ENCODE data around the gene OXTR.
"Not testable (repeated sequence)": the region's sequence is repeated elsewhere in the genome, so short reads cannot be mapped to it uniquely, and the experiment has no call there.

OXTR gene

GRCh38 chr3:8739757-8740504 lies 29.5 kb downstream of the OXTR start:
- DNase-seq, result no peak

DNA sequence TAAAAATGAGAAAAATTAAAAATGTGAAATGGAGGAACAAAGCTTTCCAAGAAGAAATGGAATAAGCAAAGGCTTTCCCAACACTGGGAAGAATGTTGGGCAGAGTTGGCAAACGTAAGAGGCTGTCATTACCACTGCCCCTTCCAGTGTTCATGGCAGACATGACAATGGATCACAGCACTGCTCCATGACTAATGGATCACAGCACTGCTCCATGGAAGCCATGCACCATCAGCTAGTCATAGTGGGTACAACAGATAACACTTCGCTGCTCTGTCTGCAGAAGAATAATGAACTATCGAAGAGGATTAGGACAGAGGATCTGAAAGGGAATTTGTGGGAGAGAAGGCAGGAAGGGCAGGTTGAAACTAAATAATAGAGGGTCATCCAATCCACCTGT lies 30.8 kb downstream of the OXTR start:
- DNase-seq, result no peak

GRCh38 chr3:8737823-8738222 lies 31.6 kb downstream of the OXTR start:
- DNase-seq, result no peak

DNA sequence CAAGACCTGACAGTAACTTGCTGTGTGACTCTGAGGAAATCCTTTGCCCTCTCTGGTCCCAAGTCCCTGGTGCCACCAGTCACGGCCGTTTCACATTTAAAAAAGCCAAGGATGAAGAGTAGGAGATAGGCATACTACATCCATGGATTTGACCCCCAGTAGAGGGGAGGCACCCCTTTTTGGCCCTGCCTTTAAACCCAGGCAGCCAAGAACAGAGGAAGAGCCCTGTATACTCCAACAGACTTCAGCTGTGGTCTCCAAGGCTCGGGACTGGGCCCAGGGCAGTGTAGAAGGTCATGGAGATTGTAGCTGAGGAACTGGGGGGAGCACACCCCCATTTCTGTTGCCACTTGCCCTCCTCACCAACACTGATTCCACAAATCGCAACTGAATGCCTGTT lies 32.1 kb downstream of the OXTR start:
- DNase-seq, result no peak

DNA sequence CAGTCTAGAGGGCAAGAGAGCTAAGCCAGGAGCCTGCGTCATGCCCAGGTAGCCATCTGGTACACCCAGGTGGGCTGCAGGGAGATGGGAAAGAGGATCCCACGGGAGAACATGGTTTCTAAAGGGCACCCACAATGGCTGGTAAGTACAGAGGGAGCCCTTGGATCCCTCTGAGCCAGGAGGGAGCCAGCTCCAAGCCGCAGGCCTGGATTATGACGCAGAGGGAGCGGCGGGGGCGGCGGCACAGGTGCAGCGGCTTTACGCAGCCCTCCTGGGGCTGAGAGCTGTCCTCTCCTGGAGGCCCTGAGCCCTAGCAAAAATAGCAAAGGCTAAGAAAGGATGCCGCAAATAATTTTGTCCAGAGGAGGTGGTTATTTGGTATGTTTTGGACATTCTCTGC lies 33.0 kb downstream of the OXTR start:
- peak; percentile 49 for DNase-seq

- no peak for DNase-seq
Observed at GRCh38 chr3:8734908-8735307, 34.5 kb downstream of the OXTR start.

DNA sequence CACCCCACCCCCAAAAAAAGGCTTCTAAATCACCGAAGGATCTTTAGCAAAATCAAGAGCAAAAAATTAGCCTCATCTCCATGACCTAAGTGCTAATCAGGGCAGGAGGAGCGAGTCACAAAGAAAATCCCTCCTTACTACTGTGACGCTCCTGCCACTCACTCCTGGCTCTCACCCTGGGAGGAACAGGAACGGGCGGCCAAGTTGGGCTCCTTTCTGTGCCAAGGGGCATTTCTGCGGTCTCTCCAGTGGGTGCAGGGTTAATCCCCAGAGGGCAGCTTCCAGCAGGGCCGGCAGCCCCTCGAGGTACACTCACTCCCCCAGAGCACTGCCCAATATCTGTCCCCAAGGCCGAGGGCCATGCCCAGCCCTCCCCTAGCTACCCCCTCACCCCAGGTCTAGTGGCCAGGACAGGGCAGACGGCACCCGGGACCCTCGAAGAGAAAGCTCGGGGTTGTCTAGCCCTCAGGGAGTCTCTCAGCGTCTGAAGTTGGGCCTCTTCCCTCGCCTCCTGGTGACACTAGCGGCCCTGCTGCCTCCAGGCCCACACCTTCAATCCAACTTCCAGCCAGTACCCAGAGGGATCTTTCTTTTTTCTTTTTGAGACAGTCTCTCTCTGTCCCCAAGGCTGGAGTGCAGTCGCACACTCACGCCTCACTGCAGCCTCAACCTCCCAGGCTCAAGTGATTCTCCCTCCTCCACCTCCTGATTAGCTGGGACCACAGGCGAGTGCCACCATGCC lies 35.1 kb downstream of the OXTR start:
- no peak for DNase-seq

GRCh38 chr3:8733332-8734094 lies 35.9 kb downstream of the OXTR start, which contains the start of gene CAV3:
Gene CAV3, plus strand, starts transcription at chr3:8733802. Its CDS starts 75 bp downstream, at chr3:8733877.
- peak; percentile 25 for DNase-seq

- DNase-seq, result no peak
Observed at GRCh38 chr3:8732413-8732812, 37.0 kb downstream of the OXTR start.

DNA sequence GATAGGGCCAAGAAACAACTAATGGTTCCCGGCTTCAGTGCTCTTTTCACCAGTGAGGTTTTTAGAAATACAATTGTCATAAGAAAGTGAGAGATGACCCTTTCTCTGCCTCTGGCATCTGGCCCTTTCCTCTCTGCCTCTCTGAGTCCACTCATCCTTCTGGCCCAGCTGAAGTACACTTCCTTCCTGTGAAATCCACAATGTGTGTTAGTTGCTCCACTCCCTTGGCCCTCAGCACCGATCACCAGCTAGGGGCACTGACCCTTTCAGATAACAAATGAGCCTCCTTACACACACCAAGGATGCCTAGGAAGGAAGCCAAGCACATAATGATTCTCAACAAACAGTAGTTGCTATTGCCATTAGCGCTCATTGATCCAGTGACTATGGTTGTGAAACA lies 38.8 kb downstream of the OXTR start:
- no peak for DNase-seq

GRCh38 chr3:8729479-8729878 lies 39.9 kb downstream of the OXTR start:
- no peak for DNase-seq

- DNase-seq, result no peak
Observed at GRCh38 chr3:8727605-8728512, 41.6 kb downstream of the OXTR start.

- DNase-seq, result no peak
Observed at GRCh38 chr3:8724108-8724752, 45.2 kb downstream of the OXTR start.

DNA sequence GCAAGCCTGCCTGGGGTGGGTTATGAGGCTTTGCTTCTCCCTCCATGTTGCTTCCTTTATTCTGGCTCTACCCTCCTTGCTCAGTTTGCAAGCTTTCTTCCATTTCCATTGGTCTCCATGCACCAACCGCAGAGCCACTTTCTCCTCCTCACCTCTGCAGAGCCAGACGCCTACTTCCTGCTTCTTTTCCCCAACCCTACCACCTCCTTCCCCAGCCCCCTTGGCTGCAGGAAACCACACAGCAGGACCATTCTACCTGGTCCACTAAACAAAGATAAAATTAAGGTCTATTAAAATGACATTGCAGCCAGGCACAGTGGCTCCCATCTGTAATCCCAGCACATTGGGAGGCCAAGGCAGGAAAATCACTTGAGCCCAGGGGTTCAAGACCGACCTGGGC lies 45.8 kb downstream of the OXTR start:
- no peak for DNase-seq

DNA sequence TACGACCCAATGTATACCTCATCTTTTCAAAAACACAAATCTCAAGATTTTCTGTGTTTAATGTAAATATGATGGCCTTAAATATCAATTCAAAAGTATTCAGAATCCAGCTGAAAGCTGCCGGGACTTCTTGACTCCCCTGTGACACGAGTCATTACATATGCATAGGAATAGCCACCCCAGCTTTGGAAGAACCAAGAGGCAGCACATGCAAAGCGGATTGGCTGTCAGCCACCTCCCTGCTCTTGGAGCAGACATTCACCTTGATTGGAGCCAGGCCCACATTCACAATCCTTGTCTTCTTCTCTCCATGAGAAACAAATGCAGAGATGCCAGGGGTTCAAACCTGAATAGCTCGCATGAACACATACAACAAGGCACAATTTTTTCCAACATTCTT lies 46.6 kb downstream of the OXTR start:
- DNase-seq, result no peak

DNA sequence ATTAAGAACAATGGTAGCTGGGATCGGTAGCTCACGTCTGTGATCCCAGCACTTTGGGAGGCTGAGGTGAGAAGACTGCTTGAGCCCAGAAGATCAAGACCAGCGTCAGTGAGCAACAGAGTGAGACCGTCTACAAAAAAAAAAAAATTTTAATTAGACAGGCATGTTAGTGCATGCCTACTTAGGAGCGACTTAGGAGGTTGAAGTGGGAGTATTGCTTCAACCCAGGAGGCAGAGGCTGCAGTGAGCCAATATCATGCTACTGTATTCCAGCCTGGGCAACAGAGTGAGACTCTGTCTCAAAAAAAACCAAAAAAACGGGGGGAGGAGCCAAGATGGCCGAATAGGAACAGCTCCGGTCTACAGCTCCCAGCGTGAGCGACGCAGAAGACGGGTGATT lies 53.7 kb downstream of the OXTR start:
- DNase-seq, result not testable (repeated sequence)

DNA sequence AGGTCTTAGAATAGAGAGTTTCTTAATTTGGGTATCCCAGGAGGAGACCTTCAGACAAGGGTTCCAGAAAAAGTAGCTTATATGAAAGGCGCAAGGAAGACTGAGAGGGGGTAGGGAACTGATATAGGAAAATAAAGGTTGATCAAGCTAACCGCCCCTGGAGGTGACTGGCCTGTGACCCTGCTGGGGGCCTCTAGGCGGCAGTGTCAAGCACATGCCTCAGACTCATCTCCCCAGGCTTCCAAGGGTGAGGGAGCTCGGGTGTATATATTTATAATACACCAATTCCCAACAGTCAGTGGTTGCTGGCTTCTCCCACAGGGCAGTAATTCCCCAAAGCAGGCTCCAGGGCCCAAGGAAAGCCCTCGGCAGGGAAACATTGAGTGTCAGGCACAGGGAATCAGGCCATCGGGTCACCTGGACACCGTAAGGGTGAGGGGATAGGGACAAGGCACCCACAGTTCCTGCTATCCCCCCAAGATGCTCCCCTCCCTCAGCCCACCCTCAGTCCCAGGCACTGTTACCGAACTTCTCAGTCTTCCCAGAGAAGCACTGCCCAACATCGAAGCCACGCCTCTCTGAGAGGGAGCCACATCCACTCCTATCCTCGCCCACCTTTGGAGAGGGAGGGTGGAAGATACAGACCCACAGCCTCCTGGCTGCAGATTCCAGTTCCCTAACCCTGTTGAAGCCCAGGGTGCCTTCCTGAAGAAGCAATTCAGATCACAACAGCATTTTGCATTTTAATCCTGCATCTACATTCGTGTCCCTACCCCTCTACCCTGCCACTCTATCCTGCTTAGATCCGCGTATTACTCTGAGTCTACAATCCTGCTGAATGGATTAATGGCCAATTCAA lies 55.3 kb downstream of the OXTR start:
- peak; percentile 46 for DNase-seq

DNA sequence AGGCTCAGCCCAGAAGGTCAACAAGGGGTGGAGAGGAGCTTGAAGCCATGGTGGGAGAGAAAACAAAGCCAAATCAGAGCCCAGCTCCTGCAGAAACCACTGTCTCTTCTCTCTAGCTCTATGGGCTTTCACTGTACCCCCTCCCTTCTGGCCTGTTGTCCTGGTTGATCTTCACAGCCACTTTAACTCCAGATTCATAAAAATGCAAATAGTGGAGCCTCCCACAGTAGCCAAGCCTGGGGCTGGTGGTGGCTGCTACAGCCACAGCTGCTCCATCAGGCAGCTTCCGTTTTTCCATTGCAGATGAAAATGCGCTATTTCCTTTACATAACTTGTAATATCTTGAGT lies 56.5 kb downstream of the OXTR start:
- no peak for DNase-seq

- DNase-seq, result no peak
Observed at GRCh38 chr3:8712045-8712907, 57.1 kb downstream of the OXTR start.

Data from NCI-H82 (cell line).